Hematopoietic multipotent progenitor cell treated with erythropoietin and hydrocortisone succinate and interleukin-3 and kit ligand, for 15 days (in vitro differentiated cells): ENCODE measurements around the gene TUBGCP6.
"Not testable (repeated sequence)": the region's sequence is repeated elsewhere in the genome, so short reads cannot be mapped to it uniquely, and the experiment has no call there.

Source experiments
- DNase-seq: peaks from one replicate; pipeline ENCODE4 v3.0.0-alpha.2; 2015; ENCODE audit warnings: low spot score

TUBGCP6 gene

GRCh38 chr22:50210378-50211139 lies 34.3 kb downstream of the TUBGCP6 start:
- DNase-seq = no peak

GRCh38 chr22:50209893-50210292 lies 34.9 kb downstream of the TUBGCP6 start:
- DNase-seq = peak; percentile 70

GRCh38 chr22:50208939-50209892 lies 35.6 kb downstream of the TUBGCP6 start:
- DNase-seq = no peak

- no peak for DNase-seq
Observed at GRCh38 chr22:50208430-50208938, 36.3 kb downstream of the TUBGCP6 start.

- DNase-seq = no peak
Observed at GRCh38 chr22:50207383-50208140, 37.3 kb downstream of the TUBGCP6 start.

GRCh38 chr22:50206599-50206998 lies 38.2 kb downstream of the TUBGCP6 start:
- DNase-seq = no peak

- no peak for DNase-seq
Observed at GRCh38 chr22:50205781-50206569, 38.8 kb downstream of the TUBGCP6 start.

GRCh38 chr22:50204998-50205397 lies 39.8 kb downstream of the TUBGCP6 start:
- not testable (repeated sequence) for DNase-seq

GRCh38 chr22:50204571-50204970 lies 40.3 kb downstream of the TUBGCP6 start:
- no peak for DNase-seq

- DNase-seq = no peak
Observed at GRCh38 chr22:50203288-50203687, 41.5 kb downstream of the TUBGCP6 start.

- DNase-seq = no peak
Observed at GRCh38 chr22:50202130-50202666, 42.6 kb downstream of the TUBGCP6 start.

- peak; percentile 44 for DNase-seq
Observed at GRCh38 chr22:50201191-50202129, 43.4 kb downstream of the TUBGCP6 start.

GRCh38 chr22:50200461-50201190 lies 44.2 kb downstream of the TUBGCP6 start, which contains the start of gene SELENOO:
SELENOO (plus strand) TSS chr22:50201011; CDS start chr22:50201037, 26 bp downstream.
- peak; percentile 81 for DNase-seq

GRCh38 chr22:50199829-50200460 lies 44.9 kb downstream of the TUBGCP6 start:
- no peak for DNase-seq

- no peak for DNase-seq
Observed at GRCh38 chr22:50199251-50199721, 45.5 kb downstream of the TUBGCP6 start.

GRCh38 chr22:50198624-50199017 lies 46.2 kb downstream of the TUBGCP6 start:
- DNase-seq = no peak

- DNase-seq = no peak
Observed at GRCh38 chr22:50197856-50198623, 46.8 kb downstream of the TUBGCP6 start.
